GM19438 (cell line): ENCODE data around the gene RUNX1.

Experiments used
- ATAC-seq: cut with Tn5 transposase; IDR thresholded peaks from one replicate; pipeline ENCODE4 v1.9.1; 2021; ENCODE audit warnings: low read depth; ENCODE audit not compliant: unreplicated experiment

Gene RUNX1

DNA sequence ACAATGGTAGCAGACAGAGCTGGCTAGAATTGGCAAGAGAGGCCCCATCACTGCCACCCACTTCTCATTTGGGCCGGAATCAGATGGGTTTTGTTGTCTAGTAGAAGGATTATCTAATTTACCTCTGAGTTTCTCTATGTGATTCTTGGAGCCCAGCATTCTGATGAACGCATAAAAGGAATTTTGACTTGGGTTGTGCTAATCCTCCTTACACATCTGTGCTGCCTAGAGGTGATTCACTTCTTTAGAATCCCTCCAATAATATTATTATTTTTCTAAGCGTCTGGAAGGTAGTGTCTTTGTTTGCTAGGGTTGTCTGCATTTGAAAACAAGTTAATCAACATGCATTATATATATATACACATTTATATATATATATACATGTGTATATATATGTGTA is 118.1 kb downstream of the RUNX1 start:
- no peak for ATAC-seq

GRCh38 chr21:34928637-34929036 is 120.5 kb downstream of the RUNX1 start:
- ATAC-seq = no peak

GRCh38 chr21:34927992-34928391 is 121.1 kb downstream of the RUNX1 start:
- no peak for ATAC-seq

GRCh38 chr21:34926803-34927467 is 122.2 kb downstream of the RUNX1 start:
- no peak for ATAC-seq

- ATAC-seq = no peak
Observed at GRCh38 chr21:34925597-34925996, 123.5 kb downstream of the RUNX1 start.

DNA sequence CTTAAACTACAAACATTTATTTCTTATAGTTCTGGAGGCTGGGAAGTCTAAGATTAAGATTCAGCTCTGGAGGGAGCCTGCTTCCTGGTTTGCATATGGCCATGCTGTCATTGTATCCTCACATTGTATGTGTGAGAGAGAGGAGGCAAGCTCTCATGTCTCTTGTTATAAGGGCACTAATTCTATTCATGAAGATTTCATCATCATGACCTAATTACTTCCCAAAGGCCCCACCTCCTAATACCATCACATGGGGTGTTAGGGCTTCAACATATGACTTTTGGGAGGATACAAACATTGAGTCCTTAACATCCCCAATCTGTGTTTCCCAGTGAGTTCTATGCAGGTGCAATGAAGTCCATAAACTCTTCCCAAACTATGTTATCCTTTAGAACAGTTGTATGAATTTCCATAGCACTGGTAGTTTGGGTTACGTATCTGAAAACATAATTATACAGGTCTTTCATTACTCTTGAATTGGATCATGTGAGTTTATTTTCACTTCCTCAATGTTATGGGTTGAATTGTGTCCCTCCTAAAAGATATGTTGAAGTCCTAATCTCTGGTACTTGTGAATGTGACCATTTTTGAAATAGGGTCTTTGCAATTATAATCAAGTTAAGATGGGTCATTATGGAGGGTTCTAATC is 124.2 kb downstream of the RUNX1 start:
- no peak for ATAC-seq

GRCh38 chr21:34924194-34924593 is 124.9 kb downstream of the RUNX1 start:
- ATAC-seq = no peak

GRCh38 chr21:34923626-34924025 is 125.5 kb downstream of the RUNX1 start:
- ATAC-seq = no peak

DNA sequence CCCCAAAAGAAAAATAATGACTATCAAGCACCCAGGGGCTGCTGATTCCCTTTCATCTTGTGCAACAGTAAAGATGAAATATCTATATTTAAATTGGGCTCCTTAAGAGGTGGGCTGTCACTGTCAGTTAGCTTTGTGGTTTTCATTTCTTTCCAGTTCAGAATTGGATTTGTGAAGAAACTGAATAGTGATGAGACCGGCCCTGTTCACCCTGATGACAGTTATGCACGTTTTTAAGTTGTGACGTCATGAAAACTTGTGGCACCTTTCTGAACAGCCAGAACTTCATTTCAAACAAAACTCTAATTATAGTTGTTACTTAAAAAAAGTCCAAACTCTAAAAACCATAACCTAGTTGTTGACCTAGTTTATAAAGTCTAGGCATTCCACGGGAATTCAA is 125.9 kb downstream of the RUNX1 start:
- ATAC-seq = no peak

- ATAC-seq = no peak
Observed at GRCh38 chr21:34922479-34922878, 126.6 kb downstream of the RUNX1 start.

GRCh38 chr21:34921151-34921550 is 128.0 kb downstream of the RUNX1 start:
- ATAC-seq = no peak

DNA sequence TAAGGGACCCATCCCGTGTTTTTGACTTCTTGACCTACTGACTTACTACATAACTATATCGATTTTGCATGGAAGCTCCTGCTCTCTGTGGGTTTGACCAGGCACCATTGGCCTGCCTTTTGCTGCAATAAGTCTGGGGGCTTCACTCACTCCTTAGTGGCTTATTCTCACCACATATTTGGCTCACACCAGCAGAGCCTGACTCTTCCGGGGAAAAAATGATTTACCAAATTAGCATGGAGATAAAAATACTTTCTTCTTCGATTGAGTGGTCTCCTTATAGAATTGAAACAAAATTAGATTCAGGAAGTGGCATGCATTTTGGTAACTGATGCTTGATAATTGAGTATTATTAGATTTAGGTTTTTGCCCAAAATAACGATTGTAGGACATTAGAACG is 129.7 kb downstream of the RUNX1 start:
- no peak for ATAC-seq

GRCh38 chr21:34916446-34916845 is 132.7 kb downstream of the RUNX1 start:
- no peak for ATAC-seq

GRCh38 chr21:34915364-34915841 is 133.7 kb downstream of the RUNX1 start:
- no peak for ATAC-seq

DNA sequence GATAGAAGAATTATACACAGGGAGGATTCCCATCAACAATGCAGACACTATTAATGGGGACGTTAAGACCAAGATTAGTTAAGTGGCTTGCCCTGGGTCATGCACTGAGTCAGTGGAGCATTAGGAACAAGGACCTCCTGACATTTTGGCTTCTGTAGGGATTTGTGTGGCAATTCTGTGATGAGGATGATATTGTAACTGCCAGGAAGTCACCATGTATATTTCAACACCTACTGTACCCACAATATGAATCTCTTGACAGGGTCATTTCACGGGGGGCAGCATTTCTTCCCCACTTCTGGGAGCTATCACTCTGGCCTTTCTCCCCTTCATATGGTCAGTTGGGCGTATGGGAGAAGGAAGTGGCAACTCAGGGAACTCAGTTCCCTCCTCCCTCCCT is 134.9 kb downstream of the RUNX1 start:
- ATAC-seq = no peak

- ATAC-seq = no peak
Observed at GRCh38 chr21:34913811-34914210, 135.3 kb downstream of the RUNX1 start.

GRCh38 chr21:34912022-34912945 is 136.8 kb downstream of the RUNX1 start:
- no peak for ATAC-seq

- ATAC-seq = no peak
Observed at GRCh38 chr21:34911360-34911759, 137.7 kb downstream of the RUNX1 start.

DNA sequence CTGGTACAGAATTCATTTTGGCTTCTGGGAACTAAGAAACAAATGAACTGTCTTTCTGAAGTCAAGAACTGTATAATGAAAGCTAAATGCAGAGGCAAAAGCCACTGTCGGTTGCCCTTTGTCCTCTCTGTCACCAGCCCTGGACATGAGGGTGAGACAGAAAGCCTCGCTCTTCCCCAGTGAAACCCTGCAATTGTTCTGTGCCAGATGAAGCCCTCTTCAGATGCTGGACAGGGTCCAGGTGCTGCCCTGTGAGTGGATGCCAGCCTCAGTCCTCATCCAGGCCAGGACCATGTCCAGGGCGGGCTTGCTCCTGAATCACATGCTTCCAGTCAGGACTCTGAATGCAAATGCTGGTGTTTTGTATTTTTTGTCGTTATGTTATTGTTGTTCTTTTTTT is 138.7 kb downstream of the RUNX1 start:
- no peak for ATAC-seq

- no peak for ATAC-seq
Observed at GRCh38 chr21:34909492-34910292, 139.4 kb downstream of the RUNX1 start.
